Thymus (tissue), 11 donors: ENCODE data around the gene CAMTA1. TPM values are rescaled to one million over a fixed set of nuclear protein-coding genes. Genes with fewer than 3 reads are reported as not detected.

Source experiments
- DNase-seq, 9 donors: peaks; one replicate each; pipeline ENCODE4 v3.0.0-alpha.2; 2013; ENCODE audit warnings: low spot score in 9 of 9, low read depth in 6 of 9, missing footprints in 1 of 9
- H3K27ac ChIP-seq, 2 donors: one replicate each; pipeline ENCODE4 v1.5.1; 2013; ENCODE audit warnings: control low read depth in 1 of 2, low read depth in 1 of 2, low read length in 1 of 2, mild to moderate bottlenecking in 1 of 2, moderate library complexity in 1 of 2
- H3K27me3 ChIP-seq, 2 donors: one replicate each; pipeline ENCODE4 v1.5.1; 2013; ENCODE audit warnings: low read length in 1 of 2; ENCODE audit not compliant: control insufficient read depth in 2 of 2, insufficient read depth in 1 of 2
- H3K36me3 ChIP-seq, 2 donors: one replicate each; pipeline ENCODE4 v1.5.1; 2013; ENCODE audit warnings: low read length in 1 of 2, mild to moderate bottlenecking in 1 of 2, moderate library complexity in 1 of 2; ENCODE audit not compliant: control insufficient read depth in 2 of 2, insufficient read depth in 2 of 2
- H3K4me1 ChIP-seq, 2 donors: one replicate each; pipeline ENCODE4 v1.5.1; 2013; ENCODE audit warnings: low read length in 2 of 2; ENCODE audit not compliant: control insufficient read depth in 2 of 2, insufficient read depth in 2 of 2
- H3K4me3 ChIP-seq, 2 donors: one replicate each; pipeline ENCODE4 v1.5.1; 2013; ENCODE audit warnings: low read length in 2 of 2, control low read depth in 1 of 2, mild to moderate bottlenecking in 1 of 2
- H3K9me3 ChIP-seq, 2 donors: one replicate each; pipeline ENCODE4 v1.5.1; 2013; ENCODE audit warnings: low read length in 1 of 2, mild to moderate bottlenecking in 1 of 2; ENCODE audit not compliant: control insufficient read depth in 2 of 2, insufficient read depth in 1 of 2
- WGBS: extraction: QIAGEN DNeasy Blood & Tissue Kit; methylation state at CpG from one replicate; pipeline ENCODE4 v1.1.7; 2013; 5-methylcytosine and 5-hydroxymethylcytosine counted together
- polyA plus RNA-seq: library from polyadenylated mRNA; stranded (reverse); fragments of 200-250 nt; gene quantifications from one replicate; pipeline ENCODE4 v1.2.3, GENCODE V29; 2013
- total RNA-seq: library from RNA; stranded (reverse); fragments of 120-200 nt; gene quantifications from one replicate; pipeline ENCODE4 v1.2.4, GENCODE V29; 2013
- donor health status: healthy.

Gene CAMTA1
- total and polyA plus RNA-seq, 2 donors, result 32.0 to 158 TPM

DNA sequence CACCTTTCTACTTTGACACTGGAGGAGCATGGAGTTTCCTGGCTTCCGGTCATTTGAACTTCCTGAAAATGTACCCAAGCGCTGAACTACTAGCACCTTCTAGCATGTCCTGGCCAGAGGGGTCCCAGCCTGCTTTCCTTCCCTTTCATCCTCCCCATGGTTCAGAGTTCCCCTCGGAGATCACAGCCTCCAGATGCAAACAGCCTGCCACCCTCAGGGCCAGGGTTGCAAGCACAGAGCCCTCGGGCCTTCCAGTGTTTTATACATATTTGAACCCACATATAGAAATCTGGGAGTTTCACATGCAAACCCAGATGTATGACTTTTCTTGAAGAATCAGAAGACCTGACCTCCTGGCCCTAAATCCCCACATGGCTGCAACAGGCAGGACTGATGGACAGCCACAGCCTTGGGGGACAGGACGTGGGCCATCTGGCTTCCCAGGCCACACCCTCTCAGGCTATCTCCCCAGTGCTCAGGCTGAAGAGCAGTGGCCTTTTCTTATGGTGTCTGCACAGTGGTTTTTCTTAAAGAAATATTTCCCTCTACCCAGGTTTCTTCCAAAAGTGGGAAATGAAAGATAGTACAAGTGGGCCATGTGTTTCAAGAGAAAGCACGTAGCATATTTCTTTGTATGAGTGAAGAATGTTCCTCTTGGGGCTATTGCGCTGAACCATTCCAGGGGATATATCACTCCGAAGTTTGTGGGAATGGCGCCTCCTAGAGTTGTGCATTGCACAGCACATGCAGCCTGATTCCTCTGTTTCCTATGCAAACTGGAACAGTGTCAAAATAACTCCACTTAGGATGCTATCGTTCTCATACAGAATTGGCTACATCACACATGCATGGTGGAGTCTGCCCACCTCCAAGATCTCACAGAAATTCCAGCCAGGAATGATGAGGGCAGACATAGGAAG, 753.9 kb downstream of the CAMTA1 start:
- Histone ChIP-seq H3K9me3 (no peaks in the 10 kb centered on the region), H3K4me1 (no peaks in the 10 kb centered on the region), H3K27ac (no peak overlapping the region), H3K27me3 (no peaks in the 10 kb centered on the region), H3K36me3 (no peaks in the 10 kb centered on the region), H3K4me3 (no peak overlapping the region)
- 74% methylated on average over 10 of the region's 10 CpGs for WGBS
- no peak for DNase-seq

DNA sequence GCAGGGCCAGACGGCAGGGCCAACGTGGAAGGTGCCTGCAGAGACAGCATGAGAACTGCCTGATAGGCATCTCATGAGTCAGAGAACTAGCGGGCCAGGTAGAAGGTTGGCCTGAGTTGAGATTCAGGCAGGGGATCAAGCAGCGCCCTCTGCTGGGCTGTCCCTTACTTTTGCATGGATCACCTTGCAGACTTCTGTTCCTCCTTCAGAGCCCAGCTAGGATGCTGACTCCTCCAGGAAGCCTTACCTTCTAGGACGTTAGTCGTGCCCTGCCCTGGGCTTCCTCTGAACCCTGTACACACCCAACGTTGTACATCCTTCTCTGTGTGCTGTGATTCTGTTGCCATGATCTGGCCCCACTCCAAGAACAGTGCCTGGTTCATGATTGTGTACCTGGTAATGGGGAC, 754.5 kb downstream of the CAMTA1 start:
- H3K27ac ChIP-seq, result no peak overlapping the region
- 69% methylated on average over 7 of the region's 7 CpGs for WGBS
- H3K4me1 ChIP-seq, result no peaks in the 10 kb centered on the region
- H3K36me3 ChIP-seq, result no peaks in the 10 kb centered on the region
- H3K4me3 ChIP-seq, result no peak overlapping the region
- H3K9me3 ChIP-seq, result no peaks in the 10 kb centered on the region
- H3K27me3 ChIP-seq, result no peaks in the 10 kb centered on the region
- no peak for DNase-seq

DNA sequence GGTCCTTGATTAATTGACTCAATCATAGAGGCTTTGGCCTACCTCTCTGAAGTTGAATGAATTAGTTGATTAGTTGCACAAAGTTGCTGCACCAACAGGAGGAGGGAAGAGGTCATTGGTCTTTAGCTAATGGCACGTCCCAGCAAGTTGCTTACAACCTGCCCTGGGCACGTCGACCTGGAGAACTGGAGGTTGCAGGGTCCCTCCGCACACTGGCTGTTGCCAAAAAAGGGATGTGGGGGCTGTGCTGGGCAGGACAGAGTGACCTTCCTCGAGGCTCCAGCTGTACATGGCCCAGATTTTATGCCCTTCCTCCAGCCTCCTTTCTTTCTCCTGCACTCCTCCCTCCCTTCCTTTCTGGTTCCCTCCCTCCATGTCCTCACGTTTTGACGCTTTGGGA, 755.6 kb downstream of the CAMTA1 start:
- no peak overlapping the region for H3K27ac ChIP-seq
- 86% methylated on average over 7 of the region's 7 CpGs for WGBS
- H3K4me1 ChIP-seq, result no peaks in the 10 kb centered on the region
- H3K27me3 ChIP-seq, result no peaks in the 10 kb centered on the region
- DNase-seq, result no peak
- H3K4me3 ChIP-seq, result no peak overlapping the region
- no peaks in the 10 kb centered on the region for H3K9me3 ChIP-seq
- H3K36me3 ChIP-seq, result no peaks in the 10 kb centered on the region

DNA sequence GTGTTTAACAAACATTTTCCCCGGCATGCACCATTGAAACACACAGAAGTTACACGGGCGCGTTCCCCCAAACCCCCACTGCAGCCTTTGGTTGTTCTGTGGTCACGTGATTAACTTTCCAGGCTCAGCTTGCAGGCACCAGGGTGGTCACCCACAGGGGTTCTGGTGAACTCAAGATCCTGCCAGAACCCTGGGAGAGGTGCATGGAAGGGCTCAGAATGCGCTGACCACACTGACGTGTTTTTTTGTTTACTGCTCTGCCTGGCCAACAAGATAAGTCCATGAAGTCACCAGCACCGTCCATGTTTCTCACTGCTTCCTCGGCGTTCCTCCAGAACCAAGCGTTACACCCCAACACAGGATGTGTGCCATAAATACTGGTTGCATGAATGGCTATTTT, 756.4 kb downstream of the CAMTA1 start:
- DNase-seq, result no peak
- Histone ChIP-seq H3K27me3 (no peaks in the 10 kb centered on the region), H3K27ac (no peak overlapping the region), H3K4me1 (no peaks in the 10 kb centered on the region), H3K4me3 (no peak overlapping the region), H3K36me3 (no peaks in the 10 kb centered on the region), H3K9me3 (no peaks in the 10 kb centered on the region)
- WGBS, result 94% methylated on average over 11 of the region's 11 CpGs

DNA sequence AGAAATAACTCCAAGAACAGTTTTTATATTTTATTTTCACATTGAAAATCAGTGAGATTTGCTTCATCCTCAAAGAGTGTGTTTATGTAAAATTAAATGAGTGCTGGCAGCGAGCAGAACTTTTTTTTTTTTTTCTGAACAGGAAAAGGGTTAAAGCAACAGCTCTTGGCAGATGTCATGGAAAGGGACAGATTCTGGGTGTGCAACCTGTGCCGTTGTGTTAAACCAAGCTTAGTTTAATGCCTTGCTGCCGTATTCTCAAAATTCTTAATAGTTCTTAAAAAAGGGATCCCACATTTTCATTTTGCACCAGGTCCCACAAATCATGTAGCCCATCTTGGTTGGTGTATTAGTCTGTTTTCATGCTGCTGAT, 758.5 kb downstream of the CAMTA1 start:
- Histone ChIP-seq H3K27ac (no peak overlapping the region), H3K4me1 (no peaks in the 10 kb centered on the region), H3K36me3 (no peaks in the 10 kb centered on the region), H3K4me3 (no peak overlapping the region), H3K27me3 (no peaks in the 10 kb centered on the region), H3K9me3 (no peaks in the 10 kb centered on the region)
- 93% methylated on average over 3 of the region's 3 CpGs for WGBS
- no peak for DNase-seq

DNA sequence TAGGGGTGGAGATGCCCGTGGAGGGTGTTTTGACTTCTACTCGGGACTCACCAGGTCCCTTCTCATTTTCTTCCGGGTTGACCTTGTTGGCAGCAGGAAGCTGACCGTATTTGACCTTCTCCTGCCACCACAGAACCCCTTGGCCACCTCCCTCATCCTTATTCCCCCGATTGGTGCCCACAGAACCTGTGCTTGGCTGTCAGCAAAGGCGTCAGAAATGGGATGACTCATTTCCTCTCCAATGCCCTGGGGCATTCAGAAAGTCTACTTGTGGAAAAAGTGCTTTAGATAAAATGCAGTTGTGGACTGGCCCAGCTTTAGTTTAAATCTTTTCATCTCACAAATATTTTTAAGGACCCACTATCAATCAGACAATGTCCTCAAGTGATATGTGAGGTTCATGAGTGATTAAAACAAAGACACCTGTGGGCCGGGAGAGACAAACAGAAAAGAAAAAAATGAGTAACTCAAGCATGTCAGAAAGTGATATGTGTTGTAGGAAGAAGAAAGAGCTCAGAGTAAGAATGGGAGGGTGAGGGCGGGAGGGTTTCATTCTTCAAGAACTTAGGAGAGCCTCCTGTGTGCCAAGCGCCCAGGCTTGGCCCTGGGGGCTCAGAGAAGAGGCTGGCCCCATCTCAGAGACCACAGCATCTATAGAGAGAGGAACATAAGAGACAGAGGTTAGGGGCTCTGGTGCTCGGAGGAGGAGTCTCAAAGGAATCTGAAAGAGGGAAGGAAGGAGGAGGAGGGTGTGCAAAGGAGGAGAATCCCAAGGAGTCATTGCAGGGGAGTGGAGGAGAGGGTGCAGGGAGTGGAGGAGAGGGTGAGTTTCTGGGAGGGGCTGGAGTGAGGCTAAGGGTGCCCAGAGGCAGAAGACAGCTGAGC, 764.3 kb downstream of the CAMTA1 start:
- H3K36me3 ChIP-seq, result no peaks in the 10 kb centered on the region
- no peaks in the 10 kb centered on the region for H3K9me3 ChIP-seq
- 23% methylated on average over 10 of the region's 10 CpGs for WGBS
- H3K4me1 ChIP-seq, result no peaks in the 10 kb centered on the region
- H3K27ac ChIP-seq, result no peak overlapping the region
- DNase-seq, result no peak
- H3K4me3 ChIP-seq, result no peak overlapping the region
- H3K27me3 ChIP-seq, result no peaks in the 10 kb centered on the region

DNA sequence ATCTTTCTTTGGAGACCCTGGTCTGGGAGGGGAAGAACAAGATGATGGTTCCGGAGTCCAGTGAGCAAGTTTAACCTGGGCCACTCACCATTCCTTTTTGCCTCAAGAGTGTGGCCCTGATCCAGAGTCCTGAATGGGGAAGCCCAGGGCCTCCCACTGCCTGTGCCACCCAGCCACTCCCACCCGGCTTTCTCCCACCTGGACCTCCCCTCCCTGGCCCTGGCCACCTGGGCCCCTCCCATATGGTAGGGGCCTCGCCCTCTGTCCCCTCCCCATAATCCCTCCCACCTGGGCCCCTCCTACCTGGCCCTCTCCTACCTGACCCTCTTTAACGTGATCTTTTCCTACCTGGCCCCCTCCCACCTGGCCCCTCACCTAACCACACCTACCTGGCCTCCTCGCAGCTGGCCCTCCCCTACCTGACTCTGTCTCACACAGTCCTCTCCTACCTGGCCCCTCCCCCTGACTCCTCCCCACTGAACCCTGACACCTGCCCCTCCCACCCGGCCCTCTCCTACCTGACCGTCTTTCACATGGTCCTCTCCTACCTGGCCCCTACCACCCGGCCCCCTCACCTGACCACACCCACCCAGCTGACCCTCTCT, 765.1 kb downstream of the CAMTA1 start:
- Histone ChIP-seq H3K27ac (no peak overlapping the region), H3K27me3 (no peaks in the 10 kb centered on the region), H3K36me3 (no peaks in the 10 kb centered on the region), H3K4me1 (no peaks in the 10 kb centered on the region), H3K4me3 (no peak overlapping the region), H3K9me3 (no peaks in the 10 kb centered on the region)
- no peak for DNase-seq
- 94% methylated on average over 8 of the region's 8 CpGs for WGBS

DNA sequence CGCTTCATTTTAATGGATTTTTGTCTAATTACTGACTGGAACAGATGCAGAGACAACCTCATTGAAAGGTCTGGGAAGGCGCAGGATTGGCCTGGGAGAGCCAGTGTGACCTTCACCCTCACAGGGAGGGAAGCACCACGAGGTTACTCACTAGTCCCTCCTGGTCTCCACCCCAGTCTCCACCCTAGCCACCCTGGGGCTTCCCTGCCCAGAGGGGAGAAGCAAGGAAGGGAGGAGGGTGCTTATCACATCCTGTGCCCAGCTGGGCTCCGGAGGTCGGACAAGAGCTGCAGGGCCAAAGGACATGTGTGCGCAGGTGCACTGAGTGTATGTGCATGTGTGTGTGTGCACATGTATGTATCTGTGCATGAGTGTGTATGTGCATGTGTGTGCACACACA, 765.7 kb downstream of the CAMTA1 start:
- DNase-seq, result no peak
- 92% methylated on average over 6 of the region's 6 CpGs for WGBS

DNA sequence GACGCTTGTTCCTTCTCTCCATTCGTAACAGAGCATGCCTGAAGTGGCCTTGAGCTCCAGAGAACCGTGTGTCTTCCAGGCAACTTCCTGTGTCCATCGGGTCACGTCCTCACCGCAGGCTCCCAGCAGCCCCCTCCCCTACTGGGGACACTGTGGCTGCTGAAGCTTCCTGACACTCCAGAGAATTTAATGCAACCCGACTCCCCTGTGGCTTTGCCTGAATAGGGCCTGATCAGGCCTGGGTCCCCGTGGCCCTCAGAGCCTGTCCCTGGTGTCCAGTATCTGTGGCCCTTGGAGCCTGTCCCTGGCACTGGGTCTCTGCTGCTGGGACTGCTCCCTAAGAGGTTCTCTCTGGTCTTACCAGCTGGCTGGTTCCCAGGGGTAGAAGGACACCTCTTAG, 766.2 kb downstream of the CAMTA1 start:
- 84% methylated on average over 8 of the region's 8 CpGs for WGBS
- Histone ChIP-seq H3K4me1 (no peaks in the 10 kb centered on the region), H3K36me3 (no peaks in the 10 kb centered on the region), H3K27ac (no peak overlapping the region), H3K9me3 (no peaks in the 10 kb centered on the region), H3K4me3 (no peak overlapping the region), H3K27me3 (no peaks in the 10 kb centered on the region)
- DNase-seq, result no peak

More for the DNA sequence above, 765.7 kb downstream of the CAMTA1 start:
- H3K27me3 ChIP-seq, result no peaks in the 10 kb centered on the region
- no peaks in the 10 kb centered on the region for H3K9me3 ChIP-seq
- no peaks in the 10 kb centered on the region for H3K4me1 ChIP-seq
- H3K4me3 ChIP-seq, result no peak overlapping the region
- H3K27ac ChIP-seq, result no peak overlapping the region
- H3K36me3 ChIP-seq, result no peaks in the 10 kb centered on the region
